22Rv1 (cell line): ENCODE results near the gene KCNT1.

Experiments used
- H3K27ac ChIP-seq: fragments of 450-650 bp; 2 replicates; pipeline ENCODE4 v1.5.1; 2017
- ZFX ChIP-seq: fragments of 450-650 bp; IDR thresholded peaks from 2 replicates; pipeline ENCODE4 v1.6.1; 2017; ENCODE audit warnings: antibody characterized with exemption, borderline replicate concordance
- TF ChIP-seq, protein P1 (sequence below): fragments of 450-650 bp; IDR thresholded peaks from 2 replicates; pipeline ENCODE4 v1.5.1; 2017; ENCODE audit warnings: mild to moderate bottlenecking

The KCNT1 gene

DNA sequence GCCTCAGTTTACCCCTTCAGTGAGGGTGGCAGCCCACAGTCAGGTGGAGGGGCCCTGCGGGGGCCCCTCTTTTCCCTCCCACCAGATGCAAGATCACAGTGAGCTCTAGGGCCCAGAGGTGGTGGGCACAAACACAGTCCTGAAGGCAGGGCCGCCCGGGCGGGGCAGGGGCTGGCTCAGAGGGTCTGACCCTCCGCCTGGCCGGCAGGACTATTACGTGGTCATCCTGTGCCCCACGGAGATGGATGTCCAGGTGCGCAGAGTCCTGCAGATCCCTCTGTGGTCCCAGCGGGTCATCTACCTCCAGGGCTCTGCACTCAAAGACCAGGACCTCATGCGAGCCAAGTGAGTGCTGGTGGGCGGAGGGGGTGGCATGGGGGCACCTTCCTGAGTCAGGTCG, 63.4 kb downstream of the KCNT1 start:
- no peak overlapping the region for H3K27ac ChIP-seq
- TF ChIP-seq, protein P1, sequence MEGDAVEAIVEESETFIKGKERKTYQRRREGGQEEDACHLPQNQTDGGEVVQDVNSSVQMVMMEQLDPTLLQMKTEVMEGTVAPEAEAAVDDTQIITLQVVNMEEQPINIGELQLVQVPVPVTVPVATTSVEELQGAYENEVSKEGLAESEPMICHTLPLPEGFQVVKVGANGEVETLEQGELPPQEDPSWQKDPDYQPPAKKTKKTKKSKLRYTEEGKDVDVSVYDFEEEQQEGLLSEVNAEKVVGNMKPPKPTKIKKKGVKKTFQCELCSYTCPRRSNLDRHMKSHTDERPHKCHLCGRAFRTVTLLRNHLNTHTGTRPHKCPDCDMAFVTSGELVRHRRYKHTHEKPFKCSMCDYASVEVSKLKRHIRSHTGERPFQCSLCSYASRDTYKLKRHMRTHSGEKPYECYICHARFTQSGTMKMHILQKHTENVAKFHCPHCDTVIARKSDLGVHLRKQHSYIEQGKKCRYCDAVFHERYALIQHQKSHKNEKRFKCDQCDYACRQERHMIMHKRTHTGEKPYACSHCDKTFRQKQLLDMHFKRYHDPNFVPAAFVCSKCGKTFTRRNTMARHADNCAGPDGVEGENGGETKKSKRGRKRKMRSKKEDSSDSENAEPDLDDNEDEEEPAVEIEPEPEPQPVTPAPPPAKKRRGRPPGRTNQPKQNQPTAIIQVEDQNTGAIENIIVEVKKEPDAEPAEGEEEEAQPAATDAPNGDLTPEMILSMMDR = no peak
- no peak for TF ChIP-seq ZFX

- H3K27ac ChIP-seq = no peak overlapping the region
- no peak for TF ChIP-seq ZFX
- TF ChIP-seq, protein P1 = no peak
Measured at GRCh38 chr9:135766251-135766650, 64.3 kb downstream of the KCNT1 start.

DNA sequence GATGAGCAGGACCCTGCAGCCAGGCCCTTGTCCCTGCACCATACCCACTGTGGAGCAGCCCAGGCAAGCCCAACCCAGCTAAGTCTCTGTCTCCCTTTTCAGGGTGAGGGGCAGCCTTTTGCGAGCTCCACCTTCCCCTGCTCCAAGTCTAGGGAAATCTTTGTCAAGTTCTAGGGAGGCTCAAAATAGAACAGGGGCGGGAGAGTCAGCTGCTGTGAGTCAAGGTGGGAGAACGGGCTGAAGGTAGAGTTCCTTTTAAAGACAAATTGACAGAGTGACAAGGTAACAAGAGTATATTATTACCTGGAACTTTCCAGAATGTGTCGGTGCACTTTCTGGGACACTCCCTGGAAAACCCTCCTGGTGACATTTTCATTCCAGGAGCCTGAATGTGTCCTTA, 64.7 kb downstream of the KCNT1 start:
- H3K27ac ChIP-seq = no peak overlapping the region
- no peak for TF ChIP-seq ZFX
- TF ChIP-seq, protein P1 = no peak

DNA sequence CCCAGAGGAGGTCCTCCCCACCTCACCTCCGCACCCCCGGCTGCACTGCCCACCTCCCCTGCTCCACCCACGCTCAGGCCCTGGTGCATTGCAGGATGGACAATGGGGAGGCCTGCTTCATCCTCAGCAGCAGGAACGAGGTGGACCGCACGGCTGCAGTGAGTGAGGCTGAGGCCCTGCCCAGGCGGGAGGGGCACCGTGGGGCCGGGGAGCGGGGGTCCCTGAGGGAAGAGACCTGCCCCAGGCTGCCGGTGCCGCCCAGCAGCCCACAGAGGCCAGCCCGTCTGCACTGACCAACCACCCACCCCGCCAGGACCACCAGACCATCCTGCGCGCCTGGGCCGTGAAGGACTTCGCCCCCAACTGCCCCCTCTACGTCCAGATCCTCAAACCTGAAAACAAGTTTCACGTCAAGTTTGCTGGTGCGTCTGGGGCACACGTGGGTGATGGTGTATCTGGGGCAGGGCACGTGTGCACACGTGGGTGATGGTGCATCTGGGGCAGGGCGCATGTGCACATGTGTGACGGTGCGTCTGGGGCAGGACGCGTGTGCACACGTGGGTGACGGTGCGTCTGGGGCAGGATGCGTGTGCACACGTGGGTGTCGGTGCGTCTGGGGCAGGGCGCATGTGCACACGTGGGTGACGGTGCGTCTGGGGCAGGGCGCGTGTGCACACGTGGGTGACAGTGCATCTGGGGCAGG, 66.7 kb downstream of the KCNT1 start:
- no peak overlapping the region for H3K27ac ChIP-seq
- TF ChIP-seq, protein P1 = no peak
- no peak for TF ChIP-seq ZFX

GRCh38 chr9:135769489-135770202, 67.7 kb downstream of the KCNT1 start:
- TF ChIP-seq, protein P1 = no peak
- TF ChIP-seq ZFX = no peak
- no peak overlapping the region for H3K27ac ChIP-seq

GRCh38 chr9:135770203-135770535, 68.2 kb downstream of the KCNT1 start:
- TF ChIP-seq ZFX = no peak
- TF ChIP-seq, protein P1 = no peak
- no peak overlapping the region for H3K27ac ChIP-seq

GRCh38 chr9:135770771-135771170, 68.8 kb downstream of the KCNT1 start:
- TF ChIP-seq ZFX = no peak
- TF ChIP-seq, protein P1 = no peak
- H3K27ac ChIP-seq = no peak overlapping the region
